Calu3 (cell line): ENCODE data around the gene EPHA10. TPM values are rescaled to one million over a fixed set of nuclear protein-coding genes. Genes with fewer than 3 reads are reported as not detected.

Experiments used
- Bru-seq: library from RNA; stranded (reverse); fragments of 400-500 nt; gene quantifications from one replicate; lab custom pipeline; 2021; lab: Mats Ljungman, UMichigan
- BruChase-seq, 2 experiments: library from RNA; stranded (reverse); fragments of 400-500 nt; gene quantifications; one replicate each; lab custom pipeline; 2021; lab: Mats Ljungman, UMichigan
- BruUV-seq: library from RNA; stranded (reverse); fragments of 400-500 nt; replicated peaks from 2 replicates; lab custom pipeline; 2021; lab: Mats Ljungman, UMichigan
- CTCF ChIA-PET: fragments of 300-600 bp; sonication (Branson Sonifier 250); formaldehyde crosslinking; loops from one replicate; lab custom pipeline; 2022; ENCODE audit warnings: antibody characterized with exemption; lab: Charles Lee
- DNase-seq: peaks from one replicate; pipeline ENCODE4 v3.0.0; 2022
- H3K27ac Mint-ChIP-seq: one replicate; pipeline ENCODE4 v1.8.0; 2022; ENCODE audit warnings: mixed read lengths; ENCODE audit not compliant: unreplicated experiment
- H3K27me3 Mint-ChIP-seq: one replicate; pipeline ENCODE4 v1.8.0; 2022; ENCODE audit warnings: mixed read lengths; ENCODE audit not compliant: unreplicated experiment
- H3K36me3 Mint-ChIP-seq: one replicate; pipeline ENCODE4 v1.8.0; 2022; ENCODE audit warnings: mild to moderate bottlenecking, moderate library complexity, mixed read lengths; ENCODE audit not compliant: insufficient read depth, unreplicated experiment
- H3K4me1 Mint-ChIP-seq: one replicate; pipeline ENCODE4 v1.8.0; 2022; ENCODE audit warnings: mild to moderate bottlenecking, low read depth, mixed read lengths; ENCODE audit not compliant: unreplicated experiment
- H3K4me3 Mint-ChIP-seq: one replicate; pipeline ENCODE4 v1.8.0; 2022; ENCODE audit warnings: mild to moderate bottlenecking, low read depth, moderate library complexity, mixed read lengths; ENCODE audit not compliant: unreplicated experiment
- H3K9me3 Mint-ChIP-seq: one replicate; pipeline ENCODE4 v1.8.0; 2022; ENCODE audit warnings: low read depth, mixed read lengths; ENCODE audit not compliant: unreplicated experiment
- intact Hi-C: fragments of 100-400 bp; cut with micrococcal nuclease; formaldehyde crosslinking; loops from one replicate; pipeline ENCODE4 v1.10.0; 2022; ENCODE audit not compliant: unreplicated experiment
- long read RNA-seq: library from polyadenylated mRNA; stranded (forward); transcript quantifications from one replicate; pipeline ENCODE4 v2.0.0, GENCODE V29; 2022
- total RNA-seq: library from RNA; stranded (reverse); gene quantifications from 2 replicates; pipeline ENCODE4 v1.2.3, GENCODE V29; 2022
- TF ChIP-seq, protein P1 (sequence below): fragments of 200-600 bp; IDR thresholded peaks from one replicate; pipeline ENCODE4 v1.8.0; 2022; ENCODE audit warnings: antibody characterized with exemption; ENCODE audit not compliant: unreplicated experiment

EPHA10 gene
- total RNA-seq, result 7.8 and 10.7 TPM in 2 replicates
- percentile 45 among the genes with signal in this experiment for Bru-seq, nascent RNA
- BruChase-seq, experiment 1, labeled RNA remaining after a 6-hour chase, result percentile 40 among the genes with signal in this experiment
- percentile 47 among the genes with signal in this experiment for BruChase-seq, experiment 2, labeled RNA remaining after a 2-hour chase
- long read RNA-seq, partial matches to known transcripts, result 0 of 1 reads
- long read RNA-seq, other reads (novel, unspliced or antisense), result 1 of 1 reads

DNA sequence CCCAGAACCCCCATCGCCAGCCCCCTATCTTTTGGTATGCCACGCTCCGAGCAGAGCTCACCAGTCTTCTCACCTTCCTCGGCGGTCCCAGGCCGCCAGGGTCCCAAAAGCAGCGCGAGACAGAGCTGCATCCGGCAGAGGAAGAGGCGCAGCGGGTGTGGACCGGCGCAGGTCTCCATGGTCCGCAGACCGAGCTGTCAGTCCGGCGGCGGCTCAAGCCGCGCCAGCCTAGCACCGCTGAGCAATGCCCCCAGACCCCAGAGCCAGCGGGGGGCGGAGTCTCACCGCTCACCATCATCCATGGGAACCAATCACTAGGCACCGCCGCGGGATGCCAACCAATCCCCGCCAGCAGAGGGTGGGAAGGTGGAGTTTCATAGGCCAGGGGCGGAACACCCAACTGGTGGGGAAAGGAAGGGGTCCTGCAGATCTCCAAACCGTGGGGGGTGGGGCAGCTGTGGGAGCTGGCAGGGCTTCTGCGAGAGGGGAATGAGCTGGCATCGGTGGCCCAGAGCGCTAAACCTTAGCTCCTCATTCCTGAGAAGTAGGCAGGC, at the start of gene EPHA10:
Gene EPHA10 (minus strand): TSS at position 233 of the 554 bp plus-strand sequence. CDS start 54 bp downstream, at position 179.
- TF ChIP-seq, protein P1, sequence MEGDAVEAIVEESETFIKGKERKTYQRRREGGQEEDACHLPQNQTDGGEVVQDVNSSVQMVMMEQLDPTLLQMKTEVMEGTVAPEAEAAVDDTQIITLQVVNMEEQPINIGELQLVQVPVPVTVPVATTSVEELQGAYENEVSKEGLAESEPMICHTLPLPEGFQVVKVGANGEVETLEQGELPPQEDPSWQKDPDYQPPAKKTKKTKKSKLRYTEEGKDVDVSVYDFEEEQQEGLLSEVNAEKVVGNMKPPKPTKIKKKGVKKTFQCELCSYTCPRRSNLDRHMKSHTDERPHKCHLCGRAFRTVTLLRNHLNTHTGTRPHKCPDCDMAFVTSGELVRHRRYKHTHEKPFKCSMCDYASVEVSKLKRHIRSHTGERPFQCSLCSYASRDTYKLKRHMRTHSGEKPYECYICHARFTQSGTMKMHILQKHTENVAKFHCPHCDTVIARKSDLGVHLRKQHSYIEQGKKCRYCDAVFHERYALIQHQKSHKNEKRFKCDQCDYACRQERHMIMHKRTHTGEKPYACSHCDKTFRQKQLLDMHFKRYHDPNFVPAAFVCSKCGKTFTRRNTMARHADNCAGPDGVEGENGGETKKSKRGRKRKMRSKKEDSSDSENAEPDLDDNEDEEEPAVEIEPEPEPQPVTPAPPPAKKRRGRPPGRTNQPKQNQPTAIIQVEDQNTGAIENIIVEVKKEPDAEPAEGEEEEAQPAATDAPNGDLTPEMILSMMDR, result no peak
- Mint-ChIP-seq H3K4me1 (no peaks in the 10 kb centered on the region), H3K27me3 (peaks cover 81% of the 10 kb centered on the region), H3K4me3 (peak within 1 kb of the TSS; percentile 58), H3K9me3 (no peaks in the 10 kb centered on the region), H3K36me3 (no peaks in the 10 kb centered on the region), H3K27ac (no peak within 1 kb of the TSS)
- BruUV-seq, result no TSS peak
- DNase-seq, result no peak
- CTCF ChIA-PET, result interaction anchor here (1.2 to 1.6 kb wide), 2 partner anchors 43 to 73 kb away, joined by 3 to 15 read pairs; partner anchors contain the start of gene CDCA8
- intact Hi-C loops, result no loop called here

DNA sequence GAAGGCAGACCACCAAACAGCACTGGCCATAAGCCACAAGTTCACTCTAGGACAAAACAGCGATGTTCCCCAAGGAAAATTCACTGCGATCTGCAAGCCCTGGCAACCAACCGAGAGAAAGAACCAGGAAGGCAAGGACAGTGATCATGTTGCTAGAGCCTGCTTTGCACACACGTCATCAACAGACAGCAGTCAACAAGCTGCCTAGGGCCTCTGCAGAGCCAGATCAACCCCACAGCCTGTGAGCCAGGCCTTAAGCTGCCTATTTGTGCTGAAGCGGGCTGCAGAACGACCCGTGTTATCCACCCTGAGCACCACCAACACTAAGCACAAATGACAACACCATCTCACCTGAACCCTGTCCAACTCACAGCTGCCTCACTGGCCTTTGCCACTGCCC, 49.3 kb upstream of the EPHA10 start:
- TF ChIP-seq, protein P1, result no peak
- peaks cover 28% of the 10 kb centered on the region for H3K36me3 Mint-ChIP-seq
- intact Hi-C loops, result no loop called here
- CTCF ChIA-PET, result no interaction called here
- no peak overlapping the region for H3K27ac Mint-ChIP-seq
- no TSS peak for BruUV-seq
- no peaks in the 10 kb centered on the region for H3K9me3 Mint-ChIP-seq
- DNase-seq, result no peak
- H3K4me3 Mint-ChIP-seq, result no peak overlapping the region
- H3K4me1 Mint-ChIP-seq, result peaks cover 7% of the 10 kb centered on the region
- H3K27me3 Mint-ChIP-seq, result no peaks in the 10 kb centered on the region

DNA sequence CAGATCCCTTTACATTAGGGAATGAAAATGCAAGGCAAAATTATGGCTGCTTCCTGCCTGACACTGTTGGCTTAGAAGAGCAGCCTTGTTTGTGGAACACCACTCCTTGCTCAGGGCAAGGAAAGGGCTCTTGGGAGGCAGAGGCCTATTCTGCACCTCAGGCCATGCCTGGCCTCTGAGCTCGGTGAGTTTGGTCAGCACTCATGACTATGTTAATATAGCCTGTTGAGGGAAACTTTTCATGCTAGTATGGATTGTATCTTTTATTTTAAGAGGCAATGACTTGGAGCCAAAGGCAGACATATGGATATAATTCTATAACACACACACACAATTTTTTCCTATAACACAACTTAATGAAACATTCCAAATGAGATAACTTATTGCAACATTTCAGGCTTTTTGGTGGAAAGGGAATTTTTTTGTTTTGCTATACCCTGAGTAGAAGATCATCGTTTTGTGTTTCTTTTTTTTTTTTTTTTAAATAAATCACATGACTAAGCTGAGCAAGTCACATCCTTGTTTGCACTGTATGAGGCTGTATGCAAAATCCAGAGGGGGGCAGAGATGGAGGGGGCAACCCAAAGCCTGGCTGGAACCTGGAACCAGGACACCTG, 48.7 kb upstream of the EPHA10 start:
- no TSS peak for BruUV-seq
- CTCF ChIA-PET, result no interaction called here
- Mint-ChIP-seq H3K9me3 (no peaks in the 10 kb centered on the region), H3K4me1 (peaks cover 13% of the 10 kb centered on the region), H3K4me3 (no peak overlapping the region), H3K27me3 (no peaks in the 10 kb centered on the region), H3K27ac (no peak overlapping the region), H3K36me3 (peaks cover 31% of the 10 kb centered on the region)
- no peak for DNase-seq
- TF ChIP-seq, protein P1, result no peak
- intact Hi-C loops, result no loop called here

DNA sequence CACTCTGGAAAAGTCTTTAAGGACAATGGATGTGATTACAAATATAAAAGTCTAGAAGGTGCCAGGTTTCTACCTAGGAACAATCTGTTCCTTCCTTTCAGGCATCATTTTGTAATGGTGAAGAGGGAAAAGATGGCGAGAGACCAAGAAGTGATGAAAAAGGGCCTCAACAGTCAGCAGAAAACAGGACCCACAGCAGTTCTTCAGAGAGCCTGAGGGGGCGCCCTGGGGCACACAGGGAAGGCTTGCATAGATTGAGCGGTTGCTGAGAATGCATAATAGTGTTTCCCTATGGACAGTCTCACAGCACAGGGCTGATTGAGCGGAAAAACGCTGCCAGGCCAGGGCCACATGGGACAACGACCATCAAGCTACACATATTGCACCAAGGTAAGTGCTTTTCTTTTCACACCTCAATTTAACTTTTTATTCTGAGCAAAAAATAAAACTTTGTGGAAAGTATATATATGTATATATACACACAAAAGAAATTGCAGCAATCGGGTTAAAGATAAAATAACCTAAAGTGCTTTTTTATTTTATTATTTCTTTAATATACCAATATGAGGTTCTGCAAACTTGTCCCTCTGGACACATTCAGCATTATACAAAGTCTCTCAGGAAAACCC, 46.2 kb upstream of the EPHA10 start:
- intact Hi-C loops, result no loop called here
- TF ChIP-seq, protein P1, result peak; percentile 79
- peak overlapping the region; percentile 30 for H3K27ac Mint-ChIP-seq
- CTCF ChIA-PET, result interaction anchor here (0.6 kb wide), 1 partner anchor 45 kb away, joined by 4 read pairs; no protein-coding TSS in a partner anchor
- peak; percentile 80 for DNase-seq
- H3K9me3 Mint-ChIP-seq, result no peaks in the 10 kb centered on the region
- H3K4me1 Mint-ChIP-seq, result peaks cover 13% of the 10 kb centered on the region
- BruUV-seq, result no TSS peak
- no peak overlapping the region for H3K4me3 Mint-ChIP-seq
- no peaks in the 10 kb centered on the region for H3K27me3 Mint-ChIP-seq
- peaks cover 34% of the 10 kb centered on the region for H3K36me3 Mint-ChIP-seq
